K562 (cell line): ENCODE measurements around the gene NECTIN4. TPM values are rescaled to one million over a fixed set of nuclear protein-coding genes. Genes with fewer than 3 reads are reported as not detected.

ENCODE experiments used
- ATF1 ChIP-seq, 2 experiments: fragments of 450-650 bp in 1 of 2; IDR thresholded peaks; 2 replicates each; pipeline ENCODE4 v1.6.1; 2016; ENCODE audit warnings: missing compliant biosample characterization in 1 of 2, missing genetic modification characterization in 1 of 2
- ATF7 ChIP-seq: fragments of 450-650 bp; IDR thresholded peaks from 2 replicates; pipeline ENCODE4 v1.7.1; 2014; ENCODE audit warnings: mild to moderate bottlenecking, moderate library complexity
- ELF1 ChIP-seq: fragments of 200-800 bp; sonication (Bioruptor generic); IDR thresholded peaks from 2 replicates; pipeline ENCODE4 v1.6.1; 2016; ENCODE audit warnings: missing genetic modification characterization, missing compliant biosample characterization
- FOXK2 ChIP-seq, 2 experiments: fragments of 450-650 bp; IDR thresholded peaks in 1 of 2; conservative IDR thresholded peaks in 1 of 2; 2 replicates each; pipeline ENCODE4 v1.6.1; 2016; ENCODE audit warnings: low read depth in 2 of 2, mild to moderate bottlenecking in 1 of 2
- GTF2E2 ChIP-seq: fragments of 200-800 bp; sonication (Bioruptor generic); IDR thresholded peaks from 2 replicates; pipeline ENCODE4 v1.6.1; 2016; ENCODE audit warnings: missing genetic modification characterization, missing compliant biosample characterization
- L3MBTL2 ChIP-seq: fragments of 450-650 bp; IDR thresholded peaks from 2 replicates; pipeline ENCODE4 v1.6.1; 2016; ENCODE audit warnings: mild to moderate bottlenecking, moderate library complexity
- MYC ChIP-seq, 2 experiments: fragments of 250-450 bp in 1 of 2; sonication (Bioruptor Pico) in 1 of 2; IDR thresholded peaks; 2 replicates each; pipeline versions ENCODE4 v1.5.1 to v1.6.1; 2012 to 2021; ENCODE audit warnings: low read depth in 2 of 2, borderline replicate concordance in 1 of 2, improper control_type of control experiment in 1 of 2, low read length in 1 of 2, mild to moderate bottlenecking in 1 of 2, moderate library complexity in 1 of 2
- NFIC ChIP-seq: fragments of 450-650 bp; IDR thresholded peaks from 2 replicates; pipeline ENCODE4 v1.6.1; 2017; ENCODE audit warnings: mild to moderate bottlenecking, inconsistent platforms
- POLR2AphosphoS2 ChIP-seq: IDR thresholded peaks from 2 replicates; pipeline ENCODE4 v1.6.1; 2012; ENCODE audit warnings: low read length, improper control_type of control experiment
- ZFX ChIP-seq: sonication (generic); formaldehyde crosslinking; IDR thresholded peaks from 2 replicates; pipeline ENCODE4 v1.8.0; 2022; ENCODE audit warnings: mild to moderate bottlenecking, missing genetic modification reagents, moderate library complexity
- polyA plus RNA-seq, 8 experiments: library from polyadenylated mRNA; depleted of rRNA in 4 of 8; stranded (reverse) in 5 of 8; unstranded in 3 of 8; fragments of >200 nt; fragmentation: Nextera tagmentation in 2 of 8; fragmentation: Illumina TruSeq in 1 of 8; extraction: Ambion mirVana in 2 of 8; extraction: Trizol in 1 of 8; gene quantifications; 2 replicates each; pipeline versions ENCODE4 v1.2.1 to v1.2.3, GENCODE V29; 2011 to 2014; ENCODE audit warnings: inconsistent platforms in 1 of 8, missing spikeins in 1 of 8
- total RNA-seq, 7 experiments: library from RNA; depleted of rRNA in 6 of 7; stranded (reverse); fragments of >200 nt in 6 of 7; fragmentation: Illumina TruSeq in 2 of 7; extraction: Trizol in 2 of 7; gene quantifications; 2 replicates each; pipeline versions ENCODE4 v1.2.1 to v1.2.3, GENCODE V29; 2011 to 2021; ENCODE audit warnings: low replicate concordance in 1 of 7
- TF ChIP-seq, protein P1 (sequence below): sonication (generic); formaldehyde crosslinking; IDR thresholded peaks from 2 replicates; pipeline ENCODE4 v1.9.0; 2022; ENCODE audit warnings: mild to moderate bottlenecking, missing genetic modification reagents

The NECTIN4 gene
- total and polyA plus RNA-seq, 9 of the 15 experiments (the other 6 are each of a cell fraction or from before 2014, with no cell fraction given), result 0.01 to 0.09 TPM; not detected in 7

DNA sequence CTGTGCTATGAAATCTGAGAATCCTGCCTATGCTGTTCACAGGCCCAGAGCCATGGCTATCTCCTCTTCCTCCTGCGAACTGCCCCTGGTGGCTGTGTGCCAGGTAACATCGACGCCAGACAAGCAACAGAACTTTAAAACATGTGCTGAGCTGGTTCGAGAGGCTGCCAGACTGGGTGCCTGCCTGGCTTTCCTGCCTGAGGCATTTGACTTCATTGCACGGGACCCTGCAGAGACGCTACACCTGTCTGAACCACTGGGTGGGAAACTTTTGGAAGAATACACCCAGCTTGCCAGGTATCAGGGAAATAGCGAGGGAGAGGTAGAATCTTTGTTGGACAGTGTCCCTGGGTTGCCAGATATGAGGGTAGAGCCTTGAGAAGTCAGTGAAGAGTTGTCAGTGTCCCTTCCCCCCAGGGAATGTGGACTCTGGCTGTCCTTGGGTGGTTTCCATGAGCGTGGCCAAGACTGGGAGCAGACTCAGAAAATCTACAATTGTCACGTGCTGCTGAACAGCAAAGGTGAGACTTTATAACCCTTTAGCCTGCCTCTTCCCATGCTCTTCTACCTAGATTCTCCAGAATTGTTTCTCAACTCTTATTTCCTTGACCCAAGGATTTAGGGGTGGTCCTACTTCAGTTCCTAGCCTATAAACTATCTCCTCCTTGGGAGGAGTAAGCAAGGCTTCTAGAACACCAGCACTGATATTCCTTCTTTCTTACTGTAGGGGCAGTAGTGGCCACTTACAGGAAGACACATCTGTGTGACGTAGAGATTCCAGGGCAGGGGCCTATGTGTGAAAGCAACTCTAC, 29.9 kb upstream of the NECTIN4 start (continued):
- TF ChIP-seq MYC (IDR thresholded peaks at IDR 0.05; ENCODE audit: low read depth, low read length) (0 out of 2 replicates have a peak, but pooled peaks have one; percentile 22), MYC (CRISPR knock-in tag; IDR thresholded peaks at IDR 0.05; ENCODE audit: borderline replicate concordance, low read depth) (peak; percentile 52; the same call in 1 of the 2 replicates), ATF1 (CRISPR knock-in tag; IDR thresholded peaks at IDR 0.05) (no peak), ATF1 (tag; IDR thresholded peaks at IDR 0.05) (peak; percentile 90), L3MBTL2 (peak; percentile 59), ZFX (CRISPR knock-in tag) (peak; percentile 28), ELF1 (tag) (peak; percentile 48; the same call in 1 of the 2 replicates), NFIC (peak; percentile 87), FOXK2 (conservative IDR thresholded peaks at IDR 0.05 in 1 of 2, IDR thresholded peaks at IDR 0.05 in 1 of 2; ENCODE audit: low read depth in 2 of 2) (0 out of 4 replicates have a peak, but pooled peaks of 1 of the 2 experiments have one; percentile 19), POLR2AphosphoS2 (peak; percentile 79; the same call in 1 of the 2 replicates), GTF2E2 (peak; percentile 48; the same call in 1 of the 2 replicates), ATF7 (peak; percentile 12; the same call in 1 of the 2 replicates)
- TF ChIP-seq, protein P1, sequence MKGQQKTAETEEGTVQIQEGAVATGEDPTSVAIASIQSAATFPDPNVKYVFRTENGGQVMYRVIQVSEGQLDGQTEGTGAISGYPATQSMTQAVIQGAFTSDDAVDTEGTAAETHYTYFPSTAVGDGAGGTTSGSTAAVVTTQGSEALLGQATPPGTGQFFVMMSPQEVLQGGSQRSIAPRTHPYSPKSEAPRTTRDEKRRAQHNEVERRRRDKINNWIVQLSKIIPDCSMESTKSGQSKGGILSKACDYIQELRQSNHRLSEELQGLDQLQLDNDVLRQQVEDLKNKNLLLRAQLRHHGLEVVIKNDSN, result peak; percentile 64
- TF ChIP-seq, all 486 proteins: peak for 42
